Measurements from ENCODE around the gene FOXO3.
"Not testable (repeated sequence)": the region's sequence is repeated elsewhere in the genome, so short reads cannot be mapped to it uniquely, and the experiment has no call there.

FOXO3 gene

GRCh38 chr6:108662702-108663101, 102.0 kb downstream of the FOXO3 start:
- peaks cover 0 to 15% (median 10%) of the 10 kb centered on the region in 4 experiments for H3K36me3 ChIP-seq (ENCODE audit: control insufficient read depth in 4 of 4, insufficient read depth in 4 of 4, low read length in 3 of 4)
- DNase-seq = no peak
- H3K27me3 ChIP-seq (replicated peaks in 2 of 5; ENCODE audit: control insufficient read depth in 4 of 5, insufficient read depth in 5 of 5, low read length in 4 of 5) = no peaks in the 10 kb centered on the region
- H3K27ac ChIP-seq (ENCODE audit: insufficient read depth in 1 of 2, low read depth in 1 of 2, low read length in 2 of 2, poor library complexity in 1 of 2, severe bottlenecking in 2 of 2) = no peak overlapping the region
- H3K4me3 ChIP-seq (ENCODE audit: control insufficient read depth in 1 of 7, extremely low read depth in 1 of 7, insufficient read depth in 4 of 7, low read depth in 2 of 7, low read length in 6 of 7) = no peak overlapping the region
- H3K4me1 ChIP-seq (ENCODE audit: control extremely low read depth in 1 of 4, control insufficient read depth in 4 of 4, insufficient read depth in 4 of 4, low read length in 3 of 4) = peaks cover 0 to 2% (median 0%) of the 10 kb centered on the region in 4 experiments
- POLR2A ChIA-PET = no interaction called here
- WGBS (ENCODE audit: insufficient coverage) = 92% methylated on average over 2 of the region's 2 CpGs
- CTCF ChIA-PET = no interaction called here
- H3K9me3 ChIP-seq (ENCODE audit: control extremely low read depth in 1 of 5, control insufficient read depth in 4 of 5, insufficient read depth in 2 of 5, low read depth in 1 of 5, low read length in 4 of 5) = no peaks in the 10 kb centered on the region

GRCh38 chr6:108663494-108664064, 102.9 kb downstream of the FOXO3 start:
- H3K27ac ChIP-seq (ENCODE audit: insufficient read depth in 1 of 2, low read depth in 1 of 2, low read length in 2 of 2, poor library complexity in 1 of 2, severe bottlenecking in 2 of 2); H3K9me3 ChIP-seq (ENCODE audit: control extremely low read depth in 1 of 5, control insufficient read depth in 4 of 5, insufficient read depth in 2 of 5, low read depth in 1 of 5, low read length in 4 of 5); DNase-seq; POLR2A ChIA-PET; H3K27me3 ChIP-seq (replicated peaks in 2 of 5; ENCODE audit: control insufficient read depth in 4 of 5, insufficient read depth in 5 of 5, low read length in 4 of 5); H3K4me1 ChIP-seq (ENCODE audit: control extremely low read depth in 1 of 4, control insufficient read depth in 4 of 4, insufficient read depth in 4 of 4, low read length in 3 of 4); CTCF ChIA-PET; H3K4me3 ChIP-seq (ENCODE audit: control insufficient read depth in 1 of 7, extremely low read depth in 1 of 7, insufficient read depth in 4 of 7, low read depth in 2 of 7, low read length in 6 of 7): not testable (repeated sequence)
- over 99% methylated on average over 11 of the region's 30 CpGs for WGBS (ENCODE audit: insufficient coverage)
- H3K36me3 ChIP-seq (ENCODE audit: control insufficient read depth in 4 of 4, insufficient read depth in 4 of 4, low read length in 3 of 4) = peaks cover 0 to 24% (median 10%) of the 10 kb centered on the region in 4 experiments

GRCh38 chr6:108665495-108666196, 104.9 kb downstream of the FOXO3 start:
- Histone ChIP-seq H3K4me1 (ENCODE audit: control extremely low read depth in 1 of 4, control insufficient read depth in 4 of 4, insufficient read depth in 4 of 4, low read length in 3 of 4) (peaks cover 0 to 2% (median 0%) of the 10 kb centered on the region in 4 experiments), H3K9me3 (ENCODE audit: control extremely low read depth in 1 of 5, control insufficient read depth in 4 of 5, insufficient read depth in 2 of 5, low read depth in 1 of 5, low read length in 4 of 5) (no peaks in the 10 kb centered on the region), H3K27me3 (replicated peaks in 2 of 5; ENCODE audit: control insufficient read depth in 4 of 5, insufficient read depth in 5 of 5, low read length in 4 of 5) (no peaks in the 10 kb centered on the region), H3K27ac (ENCODE audit: insufficient read depth in 1 of 2, low read depth in 1 of 2, low read length in 2 of 2, poor library complexity in 1 of 2, severe bottlenecking in 2 of 2) (no peak overlapping the region), H3K36me3 (ENCODE audit: control insufficient read depth in 4 of 4, insufficient read depth in 4 of 4, low read length in 3 of 4) (peaks cover 0 to 24% (median 14%) of the 10 kb centered on the region in 4 experiments), H3K4me3 (ENCODE audit: control insufficient read depth in 1 of 7, extremely low read depth in 1 of 7, insufficient read depth in 4 of 7, low read depth in 2 of 7, low read length in 6 of 7) (no peak overlapping the region)
- ChIA-PET CTCF (no interaction called here), POLR2A (no interaction called here)
- no peak for DNase-seq
- no CpG with 5 or more reads among the region's 3 CpGs for WGBS (ENCODE audit: insufficient coverage)

DNA sequence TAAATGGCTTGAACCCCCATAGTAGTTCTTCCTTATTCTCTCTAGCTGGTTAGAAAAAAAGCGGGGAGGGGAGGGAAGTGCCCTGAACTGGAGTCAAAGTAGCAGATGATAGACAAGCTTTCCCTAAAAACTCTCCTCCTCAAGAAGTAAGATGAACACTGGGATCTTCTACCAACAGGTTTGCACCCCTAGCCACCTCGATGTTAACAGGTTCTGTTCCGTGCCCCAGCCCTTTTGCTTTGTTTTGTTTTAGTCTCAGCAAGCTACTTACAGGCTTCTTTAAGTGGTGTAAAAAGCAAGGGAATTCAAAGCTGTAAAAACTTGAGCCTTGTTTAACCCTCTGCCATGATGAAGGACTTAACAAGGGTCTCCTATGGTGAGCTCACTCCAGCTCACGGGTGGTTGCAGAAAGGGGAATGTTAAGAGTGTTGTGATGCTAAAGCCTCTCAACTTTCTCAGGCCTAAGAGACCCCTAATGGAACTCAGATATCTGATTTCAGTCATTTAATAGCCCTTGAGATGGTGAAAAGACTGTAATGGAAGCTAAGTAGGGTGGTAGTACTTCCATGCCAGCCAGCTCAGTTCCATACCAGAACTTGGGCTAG, 106.0 kb downstream of the FOXO3 start:
- ChIA-PET CTCF (interaction anchor here (1.0 kb wide), 1 partner anchor 10 kb away, joined by 3 read pairs; no protein-coding TSS in a partner anchor), POLR2A (interaction anchor here (1.0 kb wide), 1 partner anchor 106 kb away, joined by 4 read pairs; the partner anchor contains the start of gene FOXO3)
- 100% methylated on average over 2 of the region's 4 CpGs for WGBS (ENCODE audit: insufficient coverage)
- no peak for DNase-seq
- no peaks in the 10 kb centered on the region for H3K27me3 ChIP-seq (replicated peaks in 2 of 5; ENCODE audit: control insufficient read depth in 4 of 5, insufficient read depth in 5 of 5, low read length in 4 of 5)
- no peaks in the 10 kb centered on the region for H3K4me1 ChIP-seq (ENCODE audit: control extremely low read depth in 1 of 4, control insufficient read depth in 4 of 4, insufficient read depth in 4 of 4, low read length in 3 of 4)
- no peaks in the 10 kb centered on the region for H3K9me3 ChIP-seq (ENCODE audit: control extremely low read depth in 1 of 5, control insufficient read depth in 4 of 5, insufficient read depth in 2 of 5, low read depth in 1 of 5, low read length in 4 of 5)
- no peak overlapping the region for H3K27ac ChIP-seq (ENCODE audit: insufficient read depth in 1 of 2, low read depth in 1 of 2, low read length in 2 of 2, poor library complexity in 1 of 2, severe bottlenecking in 2 of 2)
- H3K36me3 ChIP-seq (ENCODE audit: control insufficient read depth in 4 of 4, insufficient read depth in 4 of 4, low read length in 3 of 4) = peaks cover 0 to 24% (median 14%) of the 10 kb centered on the region in 4 experiments
- H3K4me3 ChIP-seq (ENCODE audit: control insufficient read depth in 1 of 7, extremely low read depth in 1 of 7, insufficient read depth in 4 of 7, low read depth in 2 of 7, low read length in 6 of 7) = no peak overlapping the region

GRCh38 chr6:108667993-108668392, 107.3 kb downstream of the FOXO3 start:
- CTCF ChIA-PET = no interaction called here
- WGBS (ENCODE audit: insufficient coverage) = 93% methylated on average over 7 of the region's 7 CpGs
- no peak for DNase-seq

DNA sequence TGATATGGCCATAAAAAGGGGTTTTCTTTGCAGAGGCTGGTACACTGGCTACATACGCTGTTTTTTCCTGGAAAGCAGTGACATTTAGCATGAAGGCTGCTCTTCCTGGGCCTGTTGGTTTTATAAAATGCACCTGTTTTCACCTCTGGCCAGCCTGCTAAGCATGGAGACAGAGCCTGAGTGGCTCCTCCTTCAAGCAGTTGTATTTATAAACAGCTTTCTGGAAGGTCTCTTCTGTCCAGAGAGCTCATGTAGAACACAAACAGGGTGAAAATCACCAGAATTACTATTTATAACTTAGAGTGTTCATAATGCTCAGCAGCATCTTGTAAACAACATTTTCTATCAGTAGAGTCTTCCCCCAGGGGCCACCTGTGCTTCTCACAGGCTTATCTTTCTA, 109.0 kb downstream of the FOXO3 start:
- Histone ChIP-seq H3K4me1 (ENCODE audit: control extremely low read depth in 1 of 4, control insufficient read depth in 4 of 4, insufficient read depth in 4 of 4, low read length in 3 of 4) (peaks cover 0 to 1% (median 0%) of the 10 kb centered on the region in 4 experiments), H3K4me3 (ENCODE audit: control insufficient read depth in 1 of 7, extremely low read depth in 1 of 7, insufficient read depth in 4 of 7, low read depth in 2 of 7, low read length in 6 of 7) (no peak overlapping the region), H3K27me3 (replicated peaks in 2 of 5; ENCODE audit: control insufficient read depth in 4 of 5, insufficient read depth in 5 of 5, low read length in 4 of 5) (no peaks in the 10 kb centered on the region), H3K27ac (ENCODE audit: insufficient read depth in 1 of 2, low read depth in 1 of 2, low read length in 2 of 2, poor library complexity in 1 of 2, severe bottlenecking in 2 of 2) (no peak overlapping the region), H3K36me3 (ENCODE audit: control insufficient read depth in 4 of 4, insufficient read depth in 4 of 4, low read length in 3 of 4) (peaks cover 2 to 20% (median 12%) of the 10 kb centered on the region in 4 experiments), H3K9me3 (ENCODE audit: control extremely low read depth in 1 of 5, control insufficient read depth in 4 of 5, insufficient read depth in 2 of 5, low read depth in 1 of 5, low read length in 4 of 5) (no peaks in the 10 kb centered on the region)
- ChIA-PET CTCF (no interaction called here), POLR2A (no interaction called here)
- DNase-seq = no peak
- WGBS (ENCODE audit: insufficient coverage) = 93% methylated on average over 1 of the region's 1 CpG

More at GRCh38 chr6:108667993-108668392, 107.3 kb downstream of the FOXO3 start:
- H3K27me3 ChIP-seq (replicated peaks in 2 of 5; ENCODE audit: control insufficient read depth in 4 of 5, insufficient read depth in 5 of 5, low read length in 4 of 5) = no peaks in the 10 kb centered on the region
- no peaks in the 10 kb centered on the region for H3K9me3 ChIP-seq (ENCODE audit: control extremely low read depth in 1 of 5, control insufficient read depth in 4 of 5, insufficient read depth in 2 of 5, low read depth in 1 of 5, low read length in 4 of 5)
- H3K4me3 ChIP-seq (ENCODE audit: control insufficient read depth in 1 of 7, extremely low read depth in 1 of 7, insufficient read depth in 4 of 7, low read depth in 2 of 7, low read length in 6 of 7) = no peak overlapping the region
- no peak overlapping the region for H3K27ac ChIP-seq (ENCODE audit: insufficient read depth in 1 of 2, low read depth in 1 of 2, low read length in 2 of 2, poor library complexity in 1 of 2, severe bottlenecking in 2 of 2)
- peaks cover 0 to 24% (median 14%) of the 10 kb centered on the region in 4 experiments for H3K36me3 ChIP-seq (ENCODE audit: control insufficient read depth in 4 of 4, insufficient read depth in 4 of 4, low read length in 3 of 4)
- H3K4me1 ChIP-seq (ENCODE audit: control extremely low read depth in 1 of 4, control insufficient read depth in 4 of 4, insufficient read depth in 4 of 4, low read length in 3 of 4) = peaks cover 0 to 1% (median 0%) of the 10 kb centered on the region in 4 experiments
- POLR2A ChIA-PET = no interaction called here

GRCh38 chr6:108671175-108671574, 110.5 kb downstream of the FOXO3 start:
- H3K4me1 ChIP-seq (ENCODE audit: control extremely low read depth in 1 of 4, control insufficient read depth in 4 of 4, insufficient read depth in 4 of 4, low read length in 3 of 4) = peaks cover 0 to 1% (median 0%) of the 10 kb centered on the region in 4 experiments
- CTCF ChIA-PET = interaction anchor here (0.6 to 1.3 kb wide), 2 partner anchors 16 to 100 kb away, joined by 5 read pairs; no protein-coding TSS in a partner anchor
- no peaks in the 10 kb centered on the region for H3K27me3 ChIP-seq (replicated peaks in 2 of 5; ENCODE audit: control insufficient read depth in 4 of 5, insufficient read depth in 5 of 5, low read length in 4 of 5)
- WGBS (ENCODE audit: insufficient coverage) = no CpG with 5 or more reads among the region's 2 CpGs
- H3K27ac ChIP-seq (ENCODE audit: insufficient read depth in 1 of 2, low read depth in 1 of 2, low read length in 2 of 2, poor library complexity in 1 of 2, severe bottlenecking in 2 of 2) = no peak overlapping the region
- POLR2A ChIA-PET = no interaction called here
- no peak for DNase-seq
- peaks cover 2 to 14% (median 5%) of the 10 kb centered on the region in 4 experiments for H3K36me3 ChIP-seq (ENCODE audit: control insufficient read depth in 4 of 4, insufficient read depth in 4 of 4, low read length in 3 of 4)
- no peaks in the 10 kb centered on the region for H3K9me3 ChIP-seq (ENCODE audit: control extremely low read depth in 1 of 5, control insufficient read depth in 4 of 5, insufficient read depth in 2 of 5, low read depth in 1 of 5, low read length in 4 of 5)
- no peak overlapping the region for H3K4me3 ChIP-seq (ENCODE audit: control insufficient read depth in 1 of 7, extremely low read depth in 1 of 7, insufficient read depth in 4 of 7, low read depth in 2 of 7, low read length in 6 of 7)
